OCI-LY7 (cell line): ENCODE data around the gene YTHDF1. TPM values are rescaled to one million over a fixed set of nuclear protein-coding genes. Genes with fewer than 3 reads are reported as not detected.

ENCODE experiments used
- BruUV-seq: library from RNA; stranded (reverse); fragments of 400-500 nt; replicated peaks from 2 replicates; lab custom pipeline; 2021; lab: Mats Ljungman, UMichigan
- CTCF ChIA-PET: fragments of 300-600 bp; sonication (Branson Sonifier 250); formaldehyde crosslinking; loops from one replicate; lab custom pipeline; 2022; ENCODE audit warnings: antibody characterized with exemption; ENCODE audit not compliant: unreplicated experiment; lab: Charles Lee
- POLR2A ChIA-PET: fragments of 300-600 bp; sonication (Branson Sonifier 250); formaldehyde crosslinking; loops from one replicate; lab custom pipeline; 2022; ENCODE audit warnings: antibody characterized with exemption; lab: Charles Lee
- DNase-seq: peaks from one replicate; pipeline ENCODE4 v3.0.0-alpha.2; 2015; ENCODE audit warnings: low spot score
- H2AFZ ChIP-seq: fragments of 200-600 bp; sonication (generic), shearing (Covaris generic); 2 replicates; pipeline ENCODE4 v1.6.1; 2014; ENCODE audit warnings: mild to moderate bottlenecking, antibody characterized with exemption, low read length, moderate library complexity
- H3K27ac ChIP-seq: fragments of 200-600 bp; sonication (generic); 2 replicates; pipeline ENCODE4 v1.5.1; 2014; ENCODE audit warnings: mixed run types, low read depth, mild to moderate bottlenecking, moderate library complexity, low read length, inconsistent platforms; ENCODE audit not compliant: poor library complexity, severe bottlenecking
- H3K36me3 ChIP-seq: fragments of 200-600 bp; sonication (generic); 2 replicates; pipeline ENCODE4 v1.6.1; 2014; ENCODE audit warnings: mild to moderate bottlenecking, antibody characterized with exemption, low read length, moderate library complexity, mixed read lengths; ENCODE audit not compliant: insufficient read depth
- H3K4me1 ChIP-seq: fragments of 200-600 bp; sonication (generic); 2 replicates; pipeline ENCODE4 v1.5.1; 2014; ENCODE audit warnings: mild to moderate bottlenecking, low read length; ENCODE audit not compliant: insufficient read depth, poor library complexity, severe bottlenecking
- H3K4me2 ChIP-seq: fragments of 200-600 bp; sonication (generic); 2 replicates; pipeline ENCODE4 v1.6.1; 2014; ENCODE audit warnings: mild to moderate bottlenecking, low read length
- H3K4me3 ChIP-seq: fragments of 200-600 bp; sonication (generic); 2 replicates; pipeline ENCODE4 v1.5.1; 2014; ENCODE audit warnings: mild to moderate bottlenecking, low read depth, low read length; ENCODE audit not compliant: poor library complexity, severe bottlenecking
- H3K79me2 ChIP-seq: fragments of 200-600 bp; sonication (generic); 2 replicates; pipeline ENCODE4 v1.6.1; 2016; ENCODE audit warnings: low read depth, mild to moderate bottlenecking, low read length, moderate library complexity, mixed read lengths; ENCODE audit not compliant: insufficient read depth
- H3K9me2 ChIP-seq: fragments of 200-600 bp; sonication (generic); 2 replicates; pipeline ENCODE4 v1.6.1; 2016; ENCODE audit warnings: mild to moderate bottlenecking, low read length, mixed read lengths; ENCODE audit not compliant: insufficient read depth
- H3K9me3 ChIP-seq: fragments of 200-600 bp; sonication (generic); 2 replicates; pipeline ENCODE4 v1.6.1; 2014; ENCODE audit warnings: mild to moderate bottlenecking, mixed run types, low read length, mixed read lengths
- H4K20me1 ChIP-seq: fragments of 200-600 bp; sonication (generic); 2 replicates; pipeline ENCODE4 v1.6.1; 2014; ENCODE audit warnings: mild to moderate bottlenecking, antibody characterized with exemption, low read length, moderate library complexity, mixed read lengths; ENCODE audit not compliant: insufficient read depth
- CTCF ChIP-seq: fragments of 200-600 bp; sonication (generic); conservative IDR thresholded peaks from 2 replicates; pipeline ENCODE4 v1.5.1; 2014; ENCODE audit warnings: mild to moderate bottlenecking, antibody characterized with exemption, low read length, moderate library complexity, mixed read lengths
- EZH2phosphoT487 ChIP-seq: fragments of 200-600 bp; sonication (generic); IDR thresholded peaks from 2 replicates; pipeline ENCODE4 v1.6.1; 2018; ENCODE audit warnings: low read depth, borderline replicate concordance, mild to moderate bottlenecking, mixed run types, antibody characterized with exemption, low read length, moderate library complexity, mixed read lengths
- intact Hi-C: fragments of 100-400 bp; cut with micrococcal nuclease; formaldehyde crosslinking; loops from one replicate; pipeline ENCODE4 v1.10.0; 2022; ENCODE audit not compliant: unreplicated experiment
- total RNA-seq, 2 experiments: library from RNA; depleted of rRNA in 1 of 2; stranded (reverse); fragments of >200 nt in 1 of 2; shearing (Covaris generic) in 1 of 2; gene quantifications; 2 replicates each; pipeline ENCODE4 v1.2.3, GENCODE V29; 2014 to 2022

Gene YTHDF1
- total RNA-seq, 2 experiments from 2014 or later: 31.3 to 42.7 TPM

- Histone ChIP-seq H3K4me3 (no peak overlapping the region), H3K9me2 (no peaks in the 10 kb centered on the region), H3K27ac (no peak overlapping the region), H3K4me2 (no peak overlapping the region), H3K9me3 (no peaks in the 10 kb centered on the region), H3K4me1 (no peaks in the 10 kb centered on the region), H3K79me2 (no peaks in the 10 kb centered on the region), H3K36me3 (no peaks in the 10 kb centered on the region), H4K20me1 (no peaks in the 10 kb centered on the region), H2AFZ (no peak overlapping the region)
- no peak for DNase-seq
- CTCF ChIA-PET: no interaction called here
- intact Hi-C loops: no loop called here
- TF ChIP-seq CTCF: no peak
- no peak for TF ChIP-seq EZH2phosphoT487
- no TSS peak for BruUV-seq
- POLR2A ChIA-PET: interaction anchor here (1.5 kb wide), 1 partner anchor 21 kb away, joined by 3 read pairs; no protein-coding TSS in a partner anchor
Observed at GRCh38 chr20:63162206-63162795, 53.6 kb downstream of the YTHDF1 start.

GRCh38 chr20:63161176-63161651, 54.7 kb downstream of the YTHDF1 start:
- Histone ChIP-seq H3K4me1 (no peaks in the 10 kb centered on the region), H3K9me2 (no peaks in the 10 kb centered on the region), H3K4me2 (no peak overlapping the region), H3K9me3 (no peaks in the 10 kb centered on the region), H3K79me2 (no peaks in the 10 kb centered on the region), H3K27ac (no peak overlapping the region), H3K36me3 (no peaks in the 10 kb centered on the region), H3K4me3 (no peak overlapping the region), H4K20me1 (no peaks in the 10 kb centered on the region), H2AFZ (no peak overlapping the region)
- POLR2A ChIA-PET: interaction anchor here (1.5 kb wide), 1 partner anchor 22 kb away, joined by 3 read pairs; no protein-coding TSS in a partner anchor
- intact Hi-C loops: no loop called here
- no TSS peak for BruUV-seq
- no peak for DNase-seq
- TF ChIP-seq EZH2phosphoT487 (no peak), CTCF (no peak)
- CTCF ChIA-PET: no interaction called here

- no peaks in the 10 kb centered on the region for H4K20me1 ChIP-seq
- no peaks in the 10 kb centered on the region for H3K9me2 ChIP-seq
- no TSS peak for BruUV-seq
- no peak for TF ChIP-seq CTCF
- no peak for TF ChIP-seq EZH2phosphoT487
- H3K4me2 ChIP-seq: no peak overlapping the region
- ChIA-PET CTCF (no interaction called here), POLR2A (no interaction called here)
- no peaks in the 10 kb centered on the region for H3K4me1 ChIP-seq
- H3K9me3 ChIP-seq: no peaks in the 10 kb centered on the region
- H3K36me3 ChIP-seq: no peaks in the 10 kb centered on the region
- no peak overlapping the region for H2AFZ ChIP-seq
- no peak overlapping the region for H3K27ac ChIP-seq
- no peak overlapping the region for H3K4me3 ChIP-seq
- intact Hi-C loops: no loop called here
- no peak for DNase-seq
- H3K79me2 ChIP-seq: no peaks in the 10 kb centered on the region
Observed at GRCh38 chr20:63160641-63161175, 55.2 kb downstream of the YTHDF1 start.
